ENCODE results near the gene KLF18. TPM values are rescaled to one million over a fixed set of nuclear protein-coding genes. Genes with fewer than 3 reads are reported as not detected.

KLF18 gene
- total and polyA plus RNA-seq, 2 donors (not counting 1 experiment from before 2014, with no cell fraction given) = not detected

DNA sequence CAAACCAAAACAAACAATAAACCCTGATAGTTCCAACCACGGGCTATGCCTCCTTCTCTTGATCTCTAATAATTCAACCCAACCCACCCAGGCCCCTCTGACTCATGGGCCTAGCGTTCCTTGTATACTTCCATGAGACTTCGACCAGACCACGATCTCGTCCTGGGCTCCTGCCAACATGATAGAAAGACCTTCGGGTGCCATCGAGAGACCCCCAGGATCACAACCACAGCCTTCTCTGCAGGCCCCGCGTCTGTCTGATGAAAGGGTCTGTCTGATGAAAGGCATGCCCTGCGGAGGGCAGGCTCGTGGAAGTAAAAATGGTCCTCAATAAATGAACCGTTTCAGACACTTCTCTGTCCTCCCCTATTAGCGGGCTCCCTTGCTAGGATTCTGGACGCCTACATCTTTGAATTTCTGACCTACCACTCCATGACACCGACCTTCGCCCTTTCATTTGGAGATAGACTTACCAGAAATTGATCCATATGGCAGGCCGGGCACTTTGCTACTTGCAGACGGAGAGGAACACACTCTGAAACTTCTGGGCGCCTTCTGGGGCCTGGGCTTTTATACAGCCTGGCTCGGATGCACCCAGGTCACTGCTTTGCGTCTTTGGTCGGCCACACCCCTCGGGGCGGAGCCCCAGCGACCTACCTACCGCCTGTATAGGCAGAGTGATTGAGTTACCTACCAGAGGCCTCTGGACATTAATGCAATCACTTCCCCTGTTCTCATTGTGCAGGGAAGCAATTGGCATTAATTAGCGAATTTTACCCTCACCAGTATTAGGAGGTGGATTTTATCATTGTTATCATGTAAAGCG lies 5.3 kb upstream of the KLF18 start:
- no peak overlapping the region for H3K27ac ChIP-seq (ENCODE audit: low read length in 2 of 2)
- no peaks in the 10 kb centered on the region for H4K20me1 ChIP-seq (ENCODE audit: control insufficient read depth, insufficient read depth, low read length, poor library complexity, severe bottlenecking)
- ChIA-PET POLR2A (no interaction called here), CTCF (no interaction called here)
- H3K4me2 ChIP-seq (replicated peaks; ENCODE audit: low read depth, low read length, poor library complexity, severe bottlenecking) = no peak overlapping the region
- TF ChIP-seq, protein P1, sequence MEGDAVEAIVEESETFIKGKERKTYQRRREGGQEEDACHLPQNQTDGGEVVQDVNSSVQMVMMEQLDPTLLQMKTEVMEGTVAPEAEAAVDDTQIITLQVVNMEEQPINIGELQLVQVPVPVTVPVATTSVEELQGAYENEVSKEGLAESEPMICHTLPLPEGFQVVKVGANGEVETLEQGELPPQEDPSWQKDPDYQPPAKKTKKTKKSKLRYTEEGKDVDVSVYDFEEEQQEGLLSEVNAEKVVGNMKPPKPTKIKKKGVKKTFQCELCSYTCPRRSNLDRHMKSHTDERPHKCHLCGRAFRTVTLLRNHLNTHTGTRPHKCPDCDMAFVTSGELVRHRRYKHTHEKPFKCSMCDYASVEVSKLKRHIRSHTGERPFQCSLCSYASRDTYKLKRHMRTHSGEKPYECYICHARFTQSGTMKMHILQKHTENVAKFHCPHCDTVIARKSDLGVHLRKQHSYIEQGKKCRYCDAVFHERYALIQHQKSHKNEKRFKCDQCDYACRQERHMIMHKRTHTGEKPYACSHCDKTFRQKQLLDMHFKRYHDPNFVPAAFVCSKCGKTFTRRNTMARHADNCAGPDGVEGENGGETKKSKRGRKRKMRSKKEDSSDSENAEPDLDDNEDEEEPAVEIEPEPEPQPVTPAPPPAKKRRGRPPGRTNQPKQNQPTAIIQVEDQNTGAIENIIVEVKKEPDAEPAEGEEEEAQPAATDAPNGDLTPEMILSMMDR (IDR thresholded peaks at IDR 0.05) = no peak
- TF ChIP-seq EZH2 (IDR thresholded peaks at IDR 0.05; ENCODE audit: borderline replicate concordance, insufficient read depth, low read depth, low read length, poor library complexity, severe bottlenecking) = no peak
- peaks cover 14% of the 10 kb centered on the region for H3K27me3 Mint-ChIP-seq
- no peaks in the 10 kb centered on the region for H3K36me3 ChIP-seq (replicated peaks in 1 of 2; ENCODE audit: control extremely low read depth in 1 of 2, control insufficient read depth in 1 of 2, extremely low read depth in 1 of 2, insufficient read depth in 2 of 2, low read length in 1 of 2)
- H3K4me3 Mint-ChIP-seq = no peak overlapping the region
- H3K79me2 ChIP-seq (ENCODE audit: control insufficient read depth, insufficient read depth, low read length) = no peaks in the 10 kb centered on the region
- no peak overlapping the region for H3K27ac Mint-ChIP-seq
- H3K9me3 ChIP-seq (ENCODE audit: control extremely low read depth in 1 of 3, control insufficient read depth in 2 of 3, insufficient read depth in 1 of 3, low read length in 2 of 3) = peaks cover 3 to 27% (median 22%) of the 10 kb centered on the region in 3 donors
- H3K27me3 ChIP-seq (replicated peaks in 1 of 4; ENCODE audit: control extremely low read depth in 1 of 4, control insufficient read depth in 3 of 4, insufficient read depth in 4 of 4, low read length in 3 of 4) = no peaks in the 10 kb centered on the region
- intact Hi-C loops (cut with micrococcal nuclease) = no loop called here
- 97% methylated on average over 19 of the region's 28 CpGs for WGBS (ENCODE audit: insufficient coverage)
- H2AFZ ChIP-seq (ENCODE audit: insufficient read depth, low read depth, low read length, poor library complexity, severe bottlenecking) = no peak overlapping the region
- no peak overlapping the region for H3K4me3 ChIP-seq (ENCODE audit: control extremely low read depth in 1 of 5, extremely low read depth in 1 of 5, insufficient read depth in 1 of 5, low read depth in 2 of 5, low read length in 4 of 5)
- no peaks in the 10 kb centered on the region for H3K4me1 Mint-ChIP-seq
- H3K9ac ChIP-seq (ENCODE audit: low read length) = no peak overlapping the region
- peaks cover 9% of the 10 kb centered on the region for H3K9me3 Mint-ChIP-seq (ENCODE audit: insufficient read depth)
- ATAC-seq (ENCODE audit: low read depth) = no peak
- DNase-seq = no peak
- no peaks in the 10 kb centered on the region for H3K4me1 ChIP-seq (ENCODE audit: control insufficient read depth in 2 of 2, insufficient read depth in 2 of 2, low read length in 2 of 2)

DNA sequence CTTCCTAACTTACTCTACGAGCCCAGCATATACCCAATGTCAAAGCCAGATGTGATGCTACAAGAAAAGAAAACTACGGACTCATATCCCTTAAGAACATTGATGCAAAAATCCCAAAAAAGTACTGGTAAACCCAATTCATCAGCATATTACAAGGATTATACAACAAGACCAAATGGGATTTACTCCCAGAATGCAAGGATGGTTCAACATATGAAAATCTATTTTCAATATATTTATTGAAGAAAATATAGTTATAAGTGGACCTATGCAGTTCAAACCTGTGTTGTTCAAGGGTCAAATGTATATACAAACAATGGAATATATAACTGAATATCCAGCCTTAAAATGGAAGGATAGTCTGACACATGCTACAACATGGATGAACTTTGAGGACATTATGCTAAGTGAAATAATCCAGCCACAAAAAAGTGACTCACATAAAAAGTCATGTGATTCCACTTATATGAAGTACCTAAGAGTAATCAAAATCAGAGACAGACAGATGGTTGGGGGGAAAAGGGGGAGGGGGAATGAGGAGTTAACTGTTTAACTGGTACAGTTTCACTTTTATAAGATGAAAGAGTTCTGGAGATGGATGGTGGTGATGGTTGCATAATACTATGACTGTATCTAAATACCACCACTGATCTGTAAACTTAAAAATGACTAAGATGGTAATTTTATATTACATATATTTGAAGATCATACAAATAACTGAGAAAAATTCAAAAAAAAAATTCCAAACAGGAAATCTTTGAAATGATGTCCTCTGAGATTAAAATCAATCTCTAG lies 3.7 kb upstream of the KLF18 start:
- ATAC-seq (ENCODE audit: low read depth) = no peak
- H3K79me2 ChIP-seq (ENCODE audit: control insufficient read depth, insufficient read depth, low read length) = no peaks in the 10 kb centered on the region

More for the DNA sequence above, 3.7 kb upstream of the KLF18 start:
- Histone ChIP-seq H3K9me3 (ENCODE audit: control extremely low read depth in 1 of 3, control insufficient read depth in 2 of 3, insufficient read depth in 1 of 3, low read length in 2 of 3) (peaks cover 3 to 27% (median 22%) of the 10 kb centered on the region in 3 donors), H4K20me1 (ENCODE audit: control insufficient read depth, insufficient read depth, low read length, poor library complexity, severe bottlenecking) (no peaks in the 10 kb centered on the region), H3K9ac (ENCODE audit: low read length) (no peak overlapping the region), H3K27ac (ENCODE audit: low read length in 2 of 2) (no peak overlapping the region), H3K4me3 (ENCODE audit: control extremely low read depth in 1 of 5, extremely low read depth in 1 of 5, insufficient read depth in 1 of 5, low read depth in 2 of 5, low read length in 4 of 5) (no peak overlapping the region), H3K36me3 (replicated peaks in 1 of 2; ENCODE audit: control extremely low read depth in 1 of 2, control insufficient read depth in 1 of 2, extremely low read depth in 1 of 2, insufficient read depth in 2 of 2, low read length in 1 of 2) (no peaks in the 10 kb centered on the region), H3K27me3 (replicated peaks in 1 of 4; ENCODE audit: control extremely low read depth in 1 of 4, control insufficient read depth in 3 of 4, insufficient read depth in 4 of 4, low read length in 3 of 4) (peaks cover 0 to 5% (median 0%) of the 10 kb centered on the region in 4 experiments), H2AFZ (ENCODE audit: insufficient read depth, low read depth, low read length, poor library complexity, severe bottlenecking) (no peak overlapping the region), H3K4me2 (replicated peaks; ENCODE audit: low read depth, low read length, poor library complexity, severe bottlenecking) (no peak overlapping the region), H3K4me1 (ENCODE audit: control insufficient read depth in 2 of 2, insufficient read depth in 2 of 2, low read length in 2 of 2) (no peaks in the 10 kb centered on the region)
- ChIA-PET CTCF (no interaction called here), POLR2A (no interaction called here)
- WGBS (ENCODE audit: insufficient coverage) = 100% methylated on average over 1 of the region's 2 CpGs
- DNase-seq = no peak
- Mint-ChIP-seq H3K9me3 (ENCODE audit: insufficient read depth) (peaks cover 9% of the 10 kb centered on the region), H3K27me3 (peaks cover 13% of the 10 kb centered on the region), H3K4me3 (no peak overlapping the region), H3K4me1 (no peaks in the 10 kb centered on the region), H3K27ac (no peak overlapping the region)
- TF ChIP-seq, protein P1 (IDR thresholded peaks at IDR 0.05) = no peak
- TF ChIP-seq EZH2 (IDR thresholded peaks at IDR 0.05; ENCODE audit: borderline replicate concordance, insufficient read depth, low read depth, low read length, poor library complexity, severe bottlenecking) = no peak
- intact Hi-C loops (cut with micrococcal nuclease) = no loop called here
